HuH-7.5 (cell line): ENCODE data around the gene EFTUD2.
"Not testable (repeated sequence)": the region's sequence is repeated elsewhere in the genome, so short reads cannot be mapped to it uniquely, and the experiment has no call there.

Experiments used
- DNase-seq: peaks from one replicate; pipeline ENCODE4 v3.0.0; 2011; ENCODE audit warnings: low spot score

Gene EFTUD2

DNA sequence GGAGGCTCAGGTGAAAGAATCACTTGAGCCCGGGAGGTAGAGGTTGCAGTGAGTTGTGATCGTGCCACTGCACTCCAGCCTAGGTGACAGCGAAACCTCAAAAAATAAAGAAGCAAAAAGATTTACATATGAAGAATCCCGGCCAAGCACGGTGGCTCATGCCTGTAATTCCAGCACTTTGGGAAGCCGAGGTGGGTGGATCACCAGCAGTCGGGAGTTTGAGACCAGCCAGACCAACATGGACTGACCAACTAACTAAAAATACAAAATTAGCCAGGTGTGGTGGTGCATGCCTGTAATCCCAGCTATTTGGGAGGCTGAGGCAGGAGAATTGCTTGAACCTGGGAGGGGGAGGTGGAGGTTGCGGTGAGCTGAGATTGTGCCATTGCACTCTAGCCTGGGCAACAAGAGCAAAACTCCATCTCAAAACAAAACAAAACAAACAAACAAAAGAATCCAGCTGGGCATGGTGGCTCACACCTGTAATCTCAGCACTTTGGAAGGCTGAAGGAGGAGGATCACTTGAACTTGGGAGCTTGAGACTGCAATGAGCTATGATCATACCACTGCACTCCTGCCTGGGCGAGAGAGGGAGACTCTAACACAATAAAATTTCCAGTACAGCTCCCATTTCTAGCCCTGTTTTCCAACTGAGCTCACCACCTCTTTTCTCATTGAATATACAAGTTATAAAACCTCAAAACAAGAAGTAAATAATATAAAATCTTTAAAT, 90.4 kb downstream of the EFTUD2 start:
- DNase-seq, result not testable (repeated sequence)

DNA sequence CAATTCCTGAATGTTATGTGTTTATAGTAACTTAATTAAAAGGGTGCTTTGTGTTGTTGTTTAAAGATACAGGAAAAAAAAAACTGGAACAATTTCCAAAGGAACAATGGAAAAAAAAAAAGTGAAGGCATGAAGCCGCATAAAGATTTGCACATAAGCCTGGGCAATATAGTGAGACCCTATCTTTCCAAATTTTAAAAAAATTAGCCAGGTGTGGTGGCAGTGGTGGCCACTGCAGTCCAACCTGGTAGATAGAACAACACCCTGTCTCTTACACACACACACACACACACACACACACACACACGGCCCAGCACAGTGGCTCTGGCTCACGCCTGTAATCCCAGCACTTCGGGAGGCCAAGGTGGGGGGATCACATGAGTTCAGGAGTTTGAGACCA, 91.1 kb downstream of the EFTUD2 start:
- DNase-seq, result no peak

DNA sequence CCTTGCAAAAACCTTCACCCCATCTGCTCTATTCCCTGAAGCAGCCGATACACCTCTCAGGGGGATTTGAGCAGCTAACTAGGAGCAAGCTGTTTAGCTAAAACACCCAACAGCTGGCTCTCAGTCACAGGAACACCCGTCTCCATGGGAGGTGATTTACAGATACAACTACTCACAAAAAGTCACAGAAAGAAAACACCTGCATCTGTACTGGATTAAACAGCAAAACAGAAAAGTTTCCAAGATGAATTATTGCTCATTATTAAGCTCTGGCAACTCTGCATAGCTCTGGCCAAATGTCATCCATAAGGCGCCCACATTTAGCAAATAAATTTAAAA, 91.5 kb downstream of the EFTUD2 start:
- DNase-seq, result no peak

DNA sequence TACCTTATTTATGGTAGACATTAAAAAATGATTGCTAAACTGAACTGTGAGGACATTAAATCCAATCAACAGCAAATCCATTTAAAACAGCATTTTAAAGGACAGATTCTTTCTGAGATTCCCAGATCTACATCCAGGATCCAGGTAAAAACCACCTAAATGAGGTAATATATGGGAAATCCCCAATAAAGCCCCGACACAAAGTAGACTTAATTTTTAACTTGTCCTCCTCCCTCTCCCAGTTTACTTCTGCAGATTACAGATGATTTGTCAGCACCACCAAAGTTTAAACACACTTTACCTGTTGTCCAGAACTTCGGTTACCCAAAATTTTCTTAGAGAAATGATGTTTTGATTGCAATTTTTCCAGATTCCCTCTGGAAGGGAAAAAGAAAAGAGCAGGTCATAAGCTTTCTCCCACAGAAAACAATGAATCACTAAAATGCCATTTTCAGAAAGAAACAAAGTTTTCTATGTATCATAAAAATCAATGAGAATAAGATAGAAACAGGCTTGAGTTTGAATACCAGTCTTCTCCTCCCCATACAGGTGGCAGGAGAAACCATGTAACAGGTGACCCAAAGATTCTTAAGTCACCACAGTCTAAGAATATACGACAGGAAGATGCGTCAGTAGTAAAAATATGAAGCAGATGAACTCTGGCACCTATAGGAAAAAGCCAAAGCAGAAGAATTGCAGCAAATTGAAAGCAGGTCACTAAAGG, 92.0 kb downstream of the EFTUD2 start:
- DNase-seq, result no peak

DNA sequence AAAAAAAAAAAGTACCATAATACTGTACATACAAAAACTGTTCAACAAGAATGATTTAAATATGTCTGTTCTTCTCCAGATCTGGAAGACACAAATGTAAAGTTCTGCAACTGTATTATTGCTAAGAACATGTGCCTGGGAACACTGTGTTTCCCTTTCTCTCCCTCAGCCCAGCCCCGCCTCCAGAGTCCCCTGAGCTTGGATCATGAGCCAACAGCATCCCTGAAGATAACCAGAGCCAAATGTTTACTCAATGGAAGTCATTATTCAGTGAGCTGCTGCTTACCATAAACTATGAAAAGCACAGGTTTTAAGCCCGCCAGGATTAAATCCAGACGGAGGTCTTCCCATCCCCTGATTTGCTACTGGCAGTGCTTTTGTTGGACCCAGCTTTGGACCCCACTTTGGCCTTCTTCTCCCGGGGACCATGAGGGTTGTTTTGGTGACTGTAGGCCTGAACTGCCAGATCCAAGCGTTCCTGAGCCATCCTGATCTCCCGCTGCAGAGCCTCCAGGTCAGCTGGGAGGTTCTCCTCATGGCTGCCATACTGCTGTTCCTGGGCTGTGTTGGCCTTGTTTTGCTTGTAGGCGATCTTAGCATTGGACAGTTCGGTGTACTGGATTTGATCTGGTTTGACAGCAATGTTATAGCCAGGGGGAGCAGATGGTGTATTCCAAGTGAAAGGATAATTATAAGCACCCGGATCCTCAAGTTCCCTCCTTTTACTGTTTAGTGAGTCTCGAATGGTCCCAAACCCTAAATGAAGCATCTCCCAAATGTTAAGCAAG, 94.7 kb downstream of the EFTUD2 start:
- no peak for DNase-seq

DNA sequence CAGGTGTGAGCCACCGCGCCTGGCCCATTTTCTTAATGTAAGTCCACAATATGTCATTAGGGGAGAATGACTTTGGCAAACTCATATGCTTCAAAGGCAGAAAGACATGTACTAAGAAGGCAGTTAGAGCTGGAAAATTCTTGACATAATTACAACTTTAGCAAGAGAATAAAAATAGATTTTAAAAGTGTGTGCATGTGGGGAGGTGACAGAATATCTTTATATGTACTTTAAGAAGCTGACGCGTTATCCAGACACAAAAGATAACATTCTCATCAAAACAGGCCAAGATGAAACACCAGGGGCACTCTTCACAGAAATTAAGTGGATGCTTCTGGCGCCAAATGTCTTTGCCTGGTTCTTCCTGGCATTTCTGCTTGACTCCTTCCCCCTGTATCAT, 97.4 kb downstream of the EFTUD2 start:
- no peak for DNase-seq
